ENCODE data around the gene NAPA. TPM values are rescaled to one million over a fixed set of nuclear protein-coding genes. Genes with fewer than 3 reads are reported as not detected.

Gene NAPA
- total RNA-seq, 1 donor from 2014 or later, result 80.0 TPM

DNA sequence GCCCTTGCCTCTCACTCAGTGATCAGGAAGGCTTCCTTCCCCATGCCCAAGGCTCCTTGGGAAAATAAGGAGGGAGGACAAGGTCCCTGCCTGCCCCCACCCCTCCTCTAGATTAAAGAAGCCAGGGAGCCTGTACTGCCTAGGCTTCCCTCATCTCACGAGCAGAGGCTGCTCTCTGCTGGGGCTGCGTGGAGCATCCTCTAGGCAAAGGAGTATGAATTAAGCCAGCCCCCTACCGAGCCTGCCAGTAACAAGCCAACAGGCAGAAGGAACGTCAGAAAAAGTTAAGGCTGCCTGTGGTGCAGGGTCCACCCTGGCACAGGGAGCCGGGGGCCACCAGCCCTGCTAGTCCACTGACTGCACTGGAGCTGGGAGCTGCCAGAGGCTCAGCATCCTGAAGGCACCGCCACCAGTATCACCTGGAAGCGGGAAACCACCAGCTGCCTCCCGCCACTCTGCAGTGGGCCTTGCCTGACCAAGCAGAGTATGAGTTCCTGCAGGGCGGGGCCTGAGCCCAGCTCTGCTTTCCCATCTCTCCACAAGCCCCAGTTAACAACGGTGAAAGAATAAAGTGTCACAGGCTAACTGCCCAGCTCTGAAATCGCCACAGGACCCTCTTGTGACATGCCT lies 6.8 kb downstream of the NAPA start:
- H3K27ac Mint-ChIP-seq, result no peak overlapping the region
- DNase-seq (ENCODE audit: low spot score, unreplicated experiment), result no peak
- no peaks in the 10 kb centered on the region for H3K27me3 Mint-ChIP-seq
- peaks cover 15% of the 10 kb centered on the region for H3K4me1 Mint-ChIP-seq (ENCODE audit: low read depth)
- no peak overlapping the region for H3K4me3 Mint-ChIP-seq (ENCODE audit: low read depth)
- no peaks in the 10 kb centered on the region for H3K36me3 Mint-ChIP-seq (ENCODE audit: insufficient read depth)
- TF ChIP-seq, protein P1, sequence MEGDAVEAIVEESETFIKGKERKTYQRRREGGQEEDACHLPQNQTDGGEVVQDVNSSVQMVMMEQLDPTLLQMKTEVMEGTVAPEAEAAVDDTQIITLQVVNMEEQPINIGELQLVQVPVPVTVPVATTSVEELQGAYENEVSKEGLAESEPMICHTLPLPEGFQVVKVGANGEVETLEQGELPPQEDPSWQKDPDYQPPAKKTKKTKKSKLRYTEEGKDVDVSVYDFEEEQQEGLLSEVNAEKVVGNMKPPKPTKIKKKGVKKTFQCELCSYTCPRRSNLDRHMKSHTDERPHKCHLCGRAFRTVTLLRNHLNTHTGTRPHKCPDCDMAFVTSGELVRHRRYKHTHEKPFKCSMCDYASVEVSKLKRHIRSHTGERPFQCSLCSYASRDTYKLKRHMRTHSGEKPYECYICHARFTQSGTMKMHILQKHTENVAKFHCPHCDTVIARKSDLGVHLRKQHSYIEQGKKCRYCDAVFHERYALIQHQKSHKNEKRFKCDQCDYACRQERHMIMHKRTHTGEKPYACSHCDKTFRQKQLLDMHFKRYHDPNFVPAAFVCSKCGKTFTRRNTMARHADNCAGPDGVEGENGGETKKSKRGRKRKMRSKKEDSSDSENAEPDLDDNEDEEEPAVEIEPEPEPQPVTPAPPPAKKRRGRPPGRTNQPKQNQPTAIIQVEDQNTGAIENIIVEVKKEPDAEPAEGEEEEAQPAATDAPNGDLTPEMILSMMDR (IDR thresholded peaks at IDR 0.05; ENCODE audit: unreplicated experiment), result no peak
- H3K9me3 Mint-ChIP-seq (ENCODE audit: low read depth), result no peaks in the 10 kb centered on the region

DNA sequence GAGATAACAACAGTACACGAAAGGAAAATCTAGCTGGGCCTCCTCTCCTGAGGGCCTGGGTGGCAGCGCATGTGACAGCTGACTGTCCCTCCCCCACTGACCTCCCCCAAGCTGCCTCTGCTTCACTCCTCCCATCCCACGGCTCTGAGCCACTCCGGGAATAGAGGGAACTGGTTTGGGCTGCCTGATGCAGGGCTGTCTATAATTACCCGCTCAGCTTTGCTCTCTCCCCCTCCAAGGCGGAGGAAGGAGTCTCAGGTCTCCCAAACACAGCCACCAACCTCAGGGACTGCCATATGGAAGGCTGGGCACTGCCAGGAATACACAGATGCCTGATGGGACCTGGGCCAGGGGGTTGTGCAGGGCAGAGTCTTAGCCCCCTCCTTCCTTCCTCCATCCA lies 7.9 kb downstream of the NAPA start:
- Mint-ChIP-seq H3K9me3 (ENCODE audit: low read depth) (no peaks in the 10 kb centered on the region), H3K4me3 (ENCODE audit: low read depth) (no peak overlapping the region), H3K36me3 (ENCODE audit: insufficient read depth) (no peaks in the 10 kb centered on the region), H3K4me1 (ENCODE audit: low read depth) (peaks cover 5% of the 10 kb centered on the region), H3K27ac (no peak overlapping the region), H3K27me3 (no peaks in the 10 kb centered on the region)
- TF ChIP-seq, protein P1 (IDR thresholded peaks at IDR 0.05; ENCODE audit: unreplicated experiment), result no peak
- no peak for DNase-seq (ENCODE audit: low spot score, unreplicated experiment)

DNA sequence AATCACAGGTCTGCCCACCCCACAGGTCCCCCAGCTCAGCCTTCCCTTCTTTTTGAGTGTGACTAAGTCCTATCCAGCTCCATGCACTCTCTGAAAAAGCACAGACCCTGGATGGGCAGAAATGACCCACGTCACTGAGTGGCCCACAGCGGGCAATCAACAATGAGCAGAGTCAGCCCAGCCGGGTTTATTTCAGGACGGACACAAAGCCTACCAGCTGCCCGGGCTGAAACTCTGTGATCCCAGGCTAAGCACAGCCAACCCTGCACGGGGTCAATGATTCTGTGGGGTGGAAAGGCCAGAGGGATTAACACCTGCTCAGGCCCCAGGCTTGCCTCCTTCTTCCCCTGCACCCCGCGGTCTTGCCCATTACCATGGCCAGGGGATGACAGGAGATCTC lies 8.4 kb downstream of the NAPA start:
- H3K4me3 Mint-ChIP-seq (ENCODE audit: low read depth), result no peak overlapping the region
- H3K27me3 Mint-ChIP-seq, result no peaks in the 10 kb centered on the region
- TF ChIP-seq, protein P1 (IDR thresholded peaks at IDR 0.05; ENCODE audit: unreplicated experiment), result no peak
- no peaks in the 10 kb centered on the region for H3K9me3 Mint-ChIP-seq (ENCODE audit: low read depth)
- H3K27ac Mint-ChIP-seq, result no peak overlapping the region
- no peaks in the 10 kb centered on the region for H3K36me3 Mint-ChIP-seq (ENCODE audit: insufficient read depth)
- H3K4me1 Mint-ChIP-seq (ENCODE audit: low read depth), result peaks cover 2% of the 10 kb centered on the region
- DNase-seq (ENCODE audit: low spot score, unreplicated experiment), result no peak

DNA sequence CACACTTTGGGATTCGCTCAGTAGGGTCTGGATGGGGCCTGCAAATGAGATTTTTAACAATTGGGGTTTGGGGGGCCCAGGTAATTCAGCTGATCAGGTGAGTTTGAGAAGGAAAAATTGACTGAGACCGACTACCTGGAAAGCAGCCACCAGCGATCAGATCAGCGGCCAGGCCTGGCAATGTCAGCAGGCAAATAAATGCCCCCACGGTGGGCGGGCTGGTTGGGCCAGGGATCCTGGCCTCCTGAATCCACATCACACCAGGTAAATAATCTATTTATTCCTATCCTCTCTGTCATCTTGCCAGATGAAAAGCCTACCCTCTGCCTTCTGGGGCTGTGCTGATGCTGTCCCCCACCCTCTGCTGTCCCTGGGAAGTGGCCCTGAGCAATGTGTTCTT lies 9.4 kb downstream of the NAPA start:
- Mint-ChIP-seq H3K9me3 (ENCODE audit: low read depth) (no peaks in the 10 kb centered on the region), H3K27ac (peak overlapping the region; percentile 74), H3K4me1 (ENCODE audit: low read depth) (peaks cover 2% of the 10 kb centered on the region), H3K4me3 (ENCODE audit: low read depth) (no peak overlapping the region), H3K27me3 (no peaks in the 10 kb centered on the region), H3K36me3 (ENCODE audit: insufficient read depth) (no peaks in the 10 kb centered on the region)
- TF ChIP-seq, protein P1 (IDR thresholded peaks at IDR 0.05; ENCODE audit: unreplicated experiment), result no peak
- DNase-seq (ENCODE audit: low spot score, unreplicated experiment), result no peak

DNA sequence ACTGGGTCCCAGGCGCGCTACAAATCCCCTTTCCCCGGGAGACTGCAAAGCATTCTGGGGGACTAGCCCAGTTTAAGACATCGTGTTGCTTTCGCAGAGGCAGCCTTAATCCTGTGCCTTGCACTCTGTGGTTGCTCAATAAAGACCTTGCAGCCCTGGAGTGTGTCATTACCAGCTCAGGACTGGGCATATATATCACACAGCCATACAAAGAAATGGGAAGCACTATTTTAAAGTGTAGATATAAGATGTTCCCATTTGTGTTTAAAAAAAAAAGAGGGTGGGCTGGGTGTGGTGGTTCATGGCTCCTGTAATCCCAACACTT lies 11.1 kb downstream of the NAPA start:
- TF ChIP-seq, protein P1 (IDR thresholded peaks at IDR 0.05; ENCODE audit: unreplicated experiment), result no peak
- no peaks in the 10 kb centered on the region for H3K4me1 Mint-ChIP-seq (ENCODE audit: low read depth)
- H3K9me3 Mint-ChIP-seq (ENCODE audit: low read depth), result no peaks in the 10 kb centered on the region
- no peaks in the 10 kb centered on the region for H3K27me3 Mint-ChIP-seq
- H3K27ac Mint-ChIP-seq, result no peak overlapping the region
- H3K36me3 Mint-ChIP-seq (ENCODE audit: insufficient read depth), result peaks cover 2% of the 10 kb centered on the region
- no peak overlapping the region for H3K4me3 Mint-ChIP-seq (ENCODE audit: low read depth)
- DNase-seq (ENCODE audit: low spot score, unreplicated experiment), result no peak

Data from progenitor cell of endocrine pancreas (in vitro differentiated cells).